HepG2 (cell line): Measurements from ENCODE around the gene NEK8. TPM values are rescaled to one million over a fixed set of nuclear protein-coding genes. Genes with fewer than 3 reads are reported as not detected.
A peak's percentile ranks its signal among the peaks of the same experiment; 100 is the strongest.

Experiments
- BCL6 ChIP-seq: IDR thresholded peaks from 2 replicates; pipeline ENCODE4 v1.6.1; 2016; ENCODE audit warnings: missing genetic modification reagents, missing compliant biosample characterization
- BHLHE40 ChIP-seq: IDR thresholded peaks from 2 replicates; pipeline ENCODE4 v1.6.1; 2011; ENCODE audit warnings: low read length, improper control_type of control experiment
- CBX5 ChIP-seq: sonication (generic); formaldehyde crosslinking; IDR thresholded peaks from 2 replicates; pipeline ENCODE4 v1.4.0; 2020; ENCODE audit warnings: missing genetic modification reagents, borderline replicate concordance
- CHD2 ChIP-seq: IDR thresholded peaks from 2 replicates; pipeline ENCODE4 v1.6.1; 2011; ENCODE audit warnings: low read depth, low read length, improper control_type of control experiment
- DRAP1 ChIP-seq: IDR thresholded peaks from 2 replicates; pipeline ENCODE4 v1.6.1; 2016; ENCODE audit warnings: missing genetic modification reagents, missing compliant biosample characterization
- GTF2F1 ChIP-seq: fragments of 150-350 bp; IDR thresholded peaks from 2 replicates; pipeline ENCODE4 v1.6.1; 2014; ENCODE audit warnings: low read length
- KDM5A ChIP-seq: fragments of 200-600 bp; sonication (generic); IDR thresholded peaks from 2 replicates; pipeline ENCODE4 v1.7.0; 2018; ENCODE audit warnings: antibody characterized with exemption, mild to moderate bottlenecking, low read length, borderline replicate concordance
- KLF9 ChIP-seq: IDR thresholded peaks from 2 replicates; pipeline ENCODE4 v1.6.1; 2016; ENCODE audit warnings: low read depth
- MTF2 ChIP-seq: sonication (generic); formaldehyde crosslinking; IDR thresholded peaks from 2 replicates; pipeline ENCODE4 v1.5.0; 2020; ENCODE audit warnings: missing genetic modification reagents, borderline replicate concordance
- MYNN ChIP-seq: sonication (generic); formaldehyde crosslinking; IDR thresholded peaks from 2 replicates; pipeline ENCODE4 v1.4.0; 2020; ENCODE audit warnings: mild to moderate bottlenecking, low read depth, missing genetic modification reagents
- NFIB ChIP-seq: sonication (generic); formaldehyde crosslinking; IDR thresholded peaks from 2 replicates; pipeline ENCODE4 v1.9.0; 2021; ENCODE audit warnings: missing genetic modification reagents, mild to moderate bottlenecking, borderline replicate concordance
- RBFOX2 ChIP-seq: fragments of 200-400 bp; formaldehyde crosslinking; IDR thresholded peaks from 2 replicates; pipeline ENCODE4 v1.6.1; 2017; ENCODE audit warnings: low read depth, mild to moderate bottlenecking, low read length
- SOX13 ChIP-seq, 3 experiments: fragments of 450-650 bp in 1 of 3; sonication (generic) in 1 of 3; formaldehyde crosslinking in 1 of 3; IDR thresholded peaks in 2 of 3; conservative IDR thresholded peaks in 1 of 3; 2 replicates each; pipeline versions ENCODE4 v1.5.0 to v1.6.1; 2016 to 2020; ENCODE audit warnings: antibody characterized with exemption in 1 of 3, mild to moderate bottlenecking in 1 of 3, missing compliant biosample characterization in 1 of 3, missing genetic modification reagents in 1 of 3, moderate library complexity in 1 of 3
- TCF12 ChIP-seq, 2 experiments: fragments of 450-650 bp in 1 of 2; sonication (generic) in 1 of 2; formaldehyde crosslinking in 1 of 2; IDR thresholded peaks; 2 replicates each; pipeline versions ENCODE4 v1.6.1 to v1.8.0; 2017 to 2022; ENCODE audit warnings: antibody characterized with exemption in 1 of 2, mild to moderate bottlenecking in 1 of 2, missing genetic modification reagents in 1 of 2, moderate library complexity in 1 of 2
- ZNF318 ChIP-seq: sonication (generic); formaldehyde crosslinking; IDR thresholded peaks from 2 replicates; pipeline ENCODE4 v1.4.0; 2020; ENCODE audit warnings: mild to moderate bottlenecking, missing genetic modification reagents
- ZNF598 ChIP-seq: sonication (generic); formaldehyde crosslinking; IDR thresholded peaks from 2 replicates; pipeline ENCODE4 v1.5.1; 2020; ENCODE audit warnings: mild to moderate bottlenecking, missing genetic modification reagents, borderline replicate concordance
- ZNF660 ChIP-seq: sonication (generic); formaldehyde crosslinking; IDR thresholded peaks from 2 replicates; pipeline ENCODE4 v1.5.1; 2020; ENCODE audit warnings: mild to moderate bottlenecking, low read depth, missing genetic modification reagents, borderline replicate concordance
- ZNF747 ChIP-seq: sonication (generic); formaldehyde crosslinking; IDR thresholded peaks from 2 replicates; pipeline ENCODE4 v1.8.1; 2023; ENCODE audit warnings: missing genetic modification reagents, mild to moderate bottlenecking, borderline replicate concordance
- ZNF792 ChIP-seq: IDR thresholded peaks from 2 replicates; pipeline ENCODE4 v1.6.1; 2016
- ZNF878 ChIP-seq: sonication (generic); formaldehyde crosslinking; IDR thresholded peaks from 2 replicates; pipeline ENCODE4 v1.8.1; 2023; ENCODE audit warnings: mild to moderate bottlenecking, missing genetic modification reagents, moderate library complexity
- ZNF883 ChIP-seq: sonication (generic); formaldehyde crosslinking; IDR thresholded peaks from 2 replicates; pipeline ENCODE4 v1.5.1; 2020; ENCODE audit warnings: mild to moderate bottlenecking, missing genetic modification reagents; ENCODE audit errors: not compliant biosample characterization
- polyA plus RNA-seq, 8 experiments: library from polyadenylated mRNA; depleted of rRNA in 3 of 8; stranded (reverse) in 7 of 8; unstranded in 1 of 8; fragments of >200 nt; fragmentation: Illumina TruSeq in 4 of 8; extraction: Trizol in 4 of 8; gene quantifications; 2 replicates each; pipeline versions ENCODE4 v1.2.1 to v1.2.3, GENCODE V29; 2011 to 2016; ENCODE audit warnings: low read depth in 4 of 8, missing spikeins in 1 of 8, mixed read lengths in 1 of 8; ENCODE audit not compliant: insufficient read depth in 1 of 8
- total RNA-seq, 5 experiments: library from RNA; depleted of rRNA; stranded (reverse); fragments of >200 nt; fragmentation: Illumina TruSeq; extraction: Trizol; gene quantifications; 2 replicates each; pipeline ENCODE4 v1.2.3, GENCODE V29; 2016; ENCODE audit warnings: low read depth in 1 of 5

The NEK8 gene
- total and polyA plus RNA-seq, 2 of the 13 experiments (the other 11 are each of a cell fraction or from before 2014, with no cell fraction given), result 5.8 to 13.5 TPM

- TF ChIP-seq ZNF747 (0 out of 2 replicates have a peak, but pooled peaks have one; percentile 7), CHD2 (0 out of 2 replicates have a peak, but pooled peaks have one; percentile 37), ZNF878 (CRISPR knock-in tag) (no peak), MYNN (CRISPR knock-in tag) (no peak), ZNF660 (CRISPR knock-in tag) (no peak), ZNF792 (CRISPR knock-in tag) (peak; percentile 82), KLF9 (CRISPR knock-in tag) (no peak), DRAP1 (CRISPR knock-in tag) (peak; percentile 70; the same call in 1 of the 2 replicates), KDM5A (no peak), TCF12 (IDR thresholded peaks at IDR 0.05) (no peak), TCF12 (CRISPR knock-in tag; IDR thresholded peaks at IDR 0.05) (0 out of 2 replicates have a peak, but pooled peaks have one; percentile 12), ZNF883 (CRISPR knock-in tag) (peak; percentile 81), NFIB (no peak), ZNF598 (CRISPR knock-in tag) (peak; percentile 69; the same call in 1 of the 2 replicates), MTF2 (CRISPR knock-in tag) (no peak), RBFOX2 (peak; percentile 98), CBX5 (CRISPR knock-in tag) (no peak), ZNF318 (CRISPR knock-in tag) (0 out of 2 replicates have a peak, but pooled peaks have one; percentile 9), SOX13 (IDR thresholded peaks at IDR 0.05) (no peak), SOX13 (CRISPR knock-in tag; conservative IDR thresholded peaks at IDR 0.05 in 1 of 2, IDR thresholded peaks at IDR 0.05 in 1 of 2) (peak in 1 of 2 experiments; percentile 30; a peak in 1 of 4 replicates), GTF2F1 (no peak), BCL6 (CRISPR knock-in tag) (no peak), BHLHE40 (no peak)
These were observed 17.5 kb upstream of the NEK8 start (continued) for GRCh38 chr17:28710861-28711722.
